SH-SY5Y (cell line): ENCODE measurements around the gene CNTNAP1.

Experiments
- GATA2 ChIP-seq: IDR thresholded peaks from 2 replicates; pipeline ENCODE4 v1.6.1; 2011; ENCODE audit warnings: mild to moderate bottlenecking, low read depth, low read length
- GATA3 ChIP-seq: IDR thresholded peaks from 2 replicates; pipeline ENCODE4 v1.6.1; 2011; ENCODE audit warnings: low read depth, mild to moderate bottlenecking, low read length, moderate library complexity

DNA sequence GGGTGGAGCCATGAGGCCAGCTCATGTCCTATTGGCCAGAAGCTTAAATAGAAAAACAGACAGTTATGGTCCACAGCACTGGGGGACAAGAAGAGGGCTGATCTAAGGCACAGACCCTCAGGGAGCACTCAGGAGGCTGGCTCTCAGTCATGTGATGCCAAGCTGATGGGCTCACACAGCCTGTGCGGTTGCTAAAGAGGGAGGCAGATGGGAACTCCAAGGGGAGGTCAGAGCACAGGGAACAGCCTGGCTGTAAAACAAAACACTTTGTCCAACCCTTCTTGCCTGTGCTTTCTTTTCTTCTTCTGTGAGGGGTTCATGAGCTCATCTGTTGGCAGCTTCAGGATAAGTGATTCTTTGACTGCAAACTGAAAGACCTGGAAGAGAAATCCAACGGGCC lies 27.2 kb downstream of the CNTNAP1 start:
- no peak for TF ChIP-seq GATA2
- TF ChIP-seq GATA3: no peak
